K562 (cell line): ENCODE measurements around the gene MLN.

Source experiments
- ATF7 ChIP-seq: fragments of 450-650 bp; IDR thresholded peaks from 2 replicates; pipeline ENCODE4 v1.7.1; 2014; ENCODE audit warnings: mild to moderate bottlenecking, moderate library complexity
- CREM ChIP-seq: IDR thresholded peaks from 2 replicates; pipeline ENCODE4 v1.6.1; 2014; ENCODE audit warnings: antibody characterized with exemption, low read depth
- IRF2 ChIP-seq: sonication (generic); formaldehyde crosslinking; IDR thresholded peaks from 2 replicates; pipeline ENCODE4 v1.8.1; 2022; ENCODE audit warnings: mild to moderate bottlenecking, missing genetic modification reagents
- JUNB ChIP-seq: fragments of 450-650 bp; formaldehyde crosslinking; conservative IDR thresholded peaks from 2 replicates; pipeline ENCODE4 v1.4.0; 2020; ENCODE audit warnings: mild to moderate bottlenecking
- TSC22D4 ChIP-seq: fragments of 450-650 bp; IDR thresholded peaks from 2 replicates; pipeline ENCODE4 v1.6.1; 2016; ENCODE audit warnings: missing genetic modification characterization, missing biosample characterization, control low read depth
- YY1 ChIP-seq, 3 experiments: IDR thresholded peaks; 2 replicates each; pipeline ENCODE4 v1.6.1; 2011; ENCODE audit warnings: low read length in 2 of 3, mild to moderate bottlenecking in 2 of 3, moderate library complexity in 2 of 3, borderline replicate concordance in 1 of 3, control low read depth in 1 of 3, low read depth in 1 of 3; ENCODE audit not compliant: insufficient read depth in 3 of 3, insufficient replicate concordance in 2 of 3, control insufficient read depth in 1 of 3, insufficient read length in 1 of 3; ENCODE audit errors: extremely low read depth in 1 of 3
- TF ChIP-seq, protein P1 (sequence below), 2 experiments: fragments of 450-650 bp; formaldehyde crosslinking in 1 of 2; IDR thresholded peaks; 2 replicates each; pipeline versions ENCODE4 v1.4.0 to v1.6.1; 2014 to 2020; ENCODE audit warnings: mild to moderate bottlenecking in 2 of 2, borderline replicate concordance in 1 of 2, low read depth in 1 of 2
- TF ChIP-seq, protein P2 (sequence below): fragments of 250-450 bp; sonication (Bioruptor Pico); IDR thresholded peaks from 2 replicates; pipeline ENCODE4 v1.4.0; 2020; ENCODE audit warnings: borderline replicate concordance
- TF ChIP-seq, protein P3 (sequence below), 3 experiments: IDR thresholded peaks in 2 of 3; conservative IDR thresholded peaks in 1 of 3; 2 replicates each; pipeline ENCODE4 v1.5.1; 2011 to 2012; ENCODE audit warnings: low read length in 3 of 3, mild to moderate bottlenecking in 3 of 3, control low read depth in 2 of 3, improper control_type of control experiment in 1 of 3, inconsistent platforms in 1 of 3, low read depth in 1 of 3, mixed read lengths in 1 of 3, moderate library complexity in 1 of 3; ENCODE audit not compliant: insufficient read depth in 2 of 3
- TF ChIP-seq, protein P4 (sequence below), 2 experiments: fragments of 450-650 bp in 1 of 2; sonication (generic) in 1 of 2; formaldehyde crosslinking in 1 of 2; IDR thresholded peaks in 1 of 2; conservative IDR thresholded peaks in 1 of 2; 2 replicates each; pipeline versions ENCODE4 v1.6.1 to v1.8.1; 2016 to 2023; ENCODE audit warnings: mild to moderate bottlenecking in 2 of 2, moderate library complexity in 2 of 2, inconsistent platforms in 1 of 2, missing genetic modification reagents in 1 of 2
- TF ChIP-seq, protein P5 (sequence below): sonication (generic); formaldehyde crosslinking; IDR thresholded peaks from 2 replicates; pipeline ENCODE4 v1.8.1; 2023; ENCODE audit warnings: mild to moderate bottlenecking, missing genetic modification reagents
- TF ChIP-seq, protein P6 (sequence below): fragments of 450-650 bp; IDR thresholded peaks from 2 replicates; pipeline ENCODE4 v1.6.1; 2017; ENCODE audit warnings: mild to moderate bottlenecking, moderate library complexity

DNA sequence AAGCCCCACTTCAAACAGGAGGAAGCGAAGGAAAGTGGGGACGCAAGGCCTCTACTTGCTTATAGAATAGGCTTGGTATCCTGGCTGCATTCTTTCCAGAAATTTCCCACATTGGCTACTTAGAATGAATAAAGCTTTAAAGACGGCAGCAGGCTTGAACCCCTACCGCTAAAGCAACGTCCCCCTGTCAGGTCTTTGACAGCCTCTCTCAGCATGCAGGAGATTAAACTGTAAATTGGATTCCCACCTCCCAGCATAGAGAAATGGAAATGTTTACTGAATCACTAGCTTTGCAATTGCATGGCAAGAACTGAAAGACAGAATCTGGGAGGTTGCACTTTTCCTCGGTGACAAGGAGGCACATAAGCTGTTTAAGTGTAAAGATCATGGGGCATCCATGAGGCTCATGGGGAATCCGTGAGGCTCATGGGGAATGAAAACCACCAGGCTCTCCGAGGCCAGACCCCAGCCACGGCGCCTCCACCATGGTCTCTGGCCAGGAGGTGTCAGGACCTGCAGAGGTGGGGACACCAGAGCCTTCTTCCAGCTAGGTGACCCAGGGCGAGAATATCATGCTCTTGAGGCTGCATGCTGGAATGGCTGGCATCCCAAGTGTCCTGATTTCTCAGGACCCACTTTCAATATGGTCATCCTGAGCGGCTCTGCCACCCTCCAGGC is 25.2 kb downstream of the MLN start:
- TF ChIP-seq YY1 (IDR thresholded peaks at IDR 0.05; ENCODE audit: borderline replicate concordance in 1 of 3, control insufficient read depth in 1 of 3, extremely low read depth in 1 of 3, insufficient read depth in 3 of 3, insufficient read length in 1 of 3, insufficient replicate concordance in 2 of 3, low read depth in 1 of 3, low read length in 2 of 3), result no peak
- TF ChIP-seq, protein P1, sequence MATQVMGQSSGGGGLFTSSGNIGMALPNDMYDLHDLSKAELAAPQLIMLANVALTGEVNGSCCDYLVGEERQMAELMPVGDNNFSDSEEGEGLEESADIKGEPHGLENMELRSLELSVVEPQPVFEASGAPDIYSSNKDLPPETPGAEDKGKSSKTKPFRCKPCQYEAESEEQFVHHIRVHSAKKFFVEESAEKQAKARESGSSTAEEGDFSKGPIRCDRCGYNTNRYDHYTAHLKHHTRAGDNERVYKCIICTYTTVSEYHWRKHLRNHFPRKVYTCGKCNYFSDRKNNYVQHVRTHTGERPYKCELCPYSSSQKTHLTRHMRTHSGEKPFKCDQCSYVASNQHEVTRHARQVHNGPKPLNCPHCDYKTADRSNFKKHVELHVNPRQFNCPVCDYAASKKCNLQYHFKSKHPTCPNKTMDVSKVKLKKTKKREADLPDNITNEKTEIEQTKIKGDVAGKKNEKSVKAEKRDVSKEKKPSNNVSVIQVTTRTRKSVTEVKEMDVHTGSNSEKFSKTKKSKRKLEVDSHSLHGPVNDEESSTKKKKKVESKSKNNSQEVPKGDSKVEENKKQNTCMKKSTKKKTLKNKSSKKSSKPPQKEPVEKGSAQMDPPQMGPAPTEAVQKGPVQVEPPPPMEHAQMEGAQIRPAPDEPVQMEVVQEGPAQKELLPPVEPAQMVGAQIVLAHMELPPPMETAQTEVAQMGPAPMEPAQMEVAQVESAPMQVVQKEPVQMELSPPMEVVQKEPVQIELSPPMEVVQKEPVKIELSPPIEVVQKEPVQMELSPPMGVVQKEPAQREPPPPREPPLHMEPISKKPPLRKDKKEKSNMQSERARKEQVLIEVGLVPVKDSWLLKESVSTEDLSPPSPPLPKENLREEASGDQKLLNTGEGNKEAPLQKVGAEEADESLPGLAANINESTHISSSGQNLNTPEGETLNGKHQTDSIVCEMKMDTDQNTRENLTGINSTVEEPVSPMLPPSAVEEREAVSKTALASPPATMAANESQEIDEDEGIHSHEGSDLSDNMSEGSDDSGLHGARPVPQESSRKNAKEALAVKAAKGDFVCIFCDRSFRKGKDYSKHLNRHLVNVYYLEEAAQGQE (IDR thresholded peaks at IDR 0.05; ENCODE audit: borderline replicate concordance), result no peak
- TF ChIP-seq, protein P1 (CRISPR knock-in tag; IDR thresholded peaks at IDR 0.05; ENCODE audit: low read depth), result no peak
- TF ChIP-seq, protein P2, sequence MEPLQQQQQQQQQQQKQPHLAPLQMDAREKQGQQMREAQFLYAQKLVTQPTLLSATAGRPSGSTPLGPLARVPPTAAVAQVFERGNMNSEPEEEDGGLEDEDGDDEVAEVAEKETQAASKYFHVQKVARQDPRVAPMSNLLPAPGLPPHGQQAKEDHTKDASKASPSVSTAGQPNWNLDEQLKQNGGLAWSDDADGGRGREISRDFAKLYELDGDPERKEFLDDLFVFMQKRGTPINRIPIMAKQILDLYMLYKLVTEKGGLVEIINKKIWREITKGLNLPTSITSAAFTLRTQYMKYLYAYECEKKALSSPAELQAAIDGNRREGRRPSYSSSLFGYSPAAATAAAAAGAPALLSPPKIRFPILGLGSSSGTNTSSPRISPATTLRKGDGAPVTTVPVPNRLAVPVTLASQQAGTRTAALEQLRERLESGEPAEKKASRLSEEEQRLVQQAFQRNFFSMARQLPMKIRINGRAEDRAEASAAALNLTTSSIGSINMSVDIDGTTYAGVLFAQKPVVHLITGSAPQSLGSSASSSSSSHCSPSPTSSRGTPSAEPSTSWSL (CRISPR knock-in tag), result no peak
- TF ChIP-seq, protein P3, sequence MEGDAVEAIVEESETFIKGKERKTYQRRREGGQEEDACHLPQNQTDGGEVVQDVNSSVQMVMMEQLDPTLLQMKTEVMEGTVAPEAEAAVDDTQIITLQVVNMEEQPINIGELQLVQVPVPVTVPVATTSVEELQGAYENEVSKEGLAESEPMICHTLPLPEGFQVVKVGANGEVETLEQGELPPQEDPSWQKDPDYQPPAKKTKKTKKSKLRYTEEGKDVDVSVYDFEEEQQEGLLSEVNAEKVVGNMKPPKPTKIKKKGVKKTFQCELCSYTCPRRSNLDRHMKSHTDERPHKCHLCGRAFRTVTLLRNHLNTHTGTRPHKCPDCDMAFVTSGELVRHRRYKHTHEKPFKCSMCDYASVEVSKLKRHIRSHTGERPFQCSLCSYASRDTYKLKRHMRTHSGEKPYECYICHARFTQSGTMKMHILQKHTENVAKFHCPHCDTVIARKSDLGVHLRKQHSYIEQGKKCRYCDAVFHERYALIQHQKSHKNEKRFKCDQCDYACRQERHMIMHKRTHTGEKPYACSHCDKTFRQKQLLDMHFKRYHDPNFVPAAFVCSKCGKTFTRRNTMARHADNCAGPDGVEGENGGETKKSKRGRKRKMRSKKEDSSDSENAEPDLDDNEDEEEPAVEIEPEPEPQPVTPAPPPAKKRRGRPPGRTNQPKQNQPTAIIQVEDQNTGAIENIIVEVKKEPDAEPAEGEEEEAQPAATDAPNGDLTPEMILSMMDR (IDR thresholded peaks at IDR 0.05 in 2 of 3, conservative IDR thresholded peaks at IDR 0.05 in 1 of 3; ENCODE audit: insufficient read depth in 2 of 3, low read depth in 1 of 3, low read length in 3 of 3), result no peak
- no peak for TF ChIP-seq IRF2 (CRISPR knock-in tag)
- TF ChIP-seq, protein P4, sequence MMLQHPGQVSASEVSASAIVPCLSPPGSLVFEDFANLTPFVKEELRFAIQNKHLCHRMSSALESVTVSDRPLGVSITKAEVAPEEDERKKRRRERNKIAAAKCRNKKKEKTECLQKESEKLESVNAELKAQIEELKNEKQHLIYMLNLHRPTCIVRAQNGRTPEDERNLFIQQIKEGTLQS (IDR thresholded peaks at IDR 0.05), result no peak
- TF ChIP-seq, protein P4 (CRISPR knock-in tag; conservative IDR thresholded peaks at IDR 0.05), result no peak
- TF ChIP-seq, protein P5, sequence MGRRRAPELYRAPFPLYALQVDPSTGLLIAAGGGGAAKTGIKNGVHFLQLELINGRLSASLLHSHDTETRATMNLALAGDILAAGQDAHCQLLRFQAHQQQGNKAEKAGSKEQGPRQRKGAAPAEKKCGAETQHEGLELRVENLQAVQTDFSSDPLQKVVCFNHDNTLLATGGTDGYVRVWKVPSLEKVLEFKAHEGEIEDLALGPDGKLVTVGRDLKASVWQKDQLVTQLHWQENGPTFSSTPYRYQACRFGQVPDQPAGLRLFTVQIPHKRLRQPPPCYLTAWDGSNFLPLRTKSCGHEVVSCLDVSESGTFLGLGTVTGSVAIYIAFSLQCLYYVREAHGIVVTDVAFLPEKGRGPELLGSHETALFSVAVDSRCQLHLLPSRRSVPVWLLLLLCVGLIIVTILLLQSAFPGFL (CRISPR knock-in tag), result no peak
- no peak for TF ChIP-seq JUNB (CRISPR knock-in tag)
- TF ChIP-seq ATF7, result no peak
- no peak for TF ChIP-seq TSC22D4 (tag)
- no peak for TF ChIP-seq CREM
- TF ChIP-seq, protein P6, sequence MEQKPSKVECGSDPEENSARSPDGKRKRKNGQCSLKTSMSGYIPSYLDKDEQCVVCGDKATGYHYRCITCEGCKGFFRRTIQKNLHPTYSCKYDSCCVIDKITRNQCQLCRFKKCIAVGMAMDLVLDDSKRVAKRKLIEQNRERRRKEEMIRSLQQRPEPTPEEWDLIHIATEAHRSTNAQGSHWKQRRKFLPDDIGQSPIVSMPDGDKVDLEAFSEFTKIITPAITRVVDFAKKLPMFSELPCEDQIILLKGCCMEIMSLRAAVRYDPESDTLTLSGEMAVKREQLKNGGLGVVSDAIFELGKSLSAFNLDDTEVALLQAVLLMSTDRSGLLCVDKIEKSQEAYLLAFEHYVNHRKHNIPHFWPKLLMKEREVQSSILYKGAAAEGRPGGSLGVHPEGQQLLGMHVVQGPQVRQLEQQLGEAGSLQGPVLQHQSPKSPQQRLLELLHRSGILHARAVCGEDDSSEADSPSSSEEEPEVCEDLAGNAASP, result no peak
